Upper lobe of left lung (tissue), 6 donors: Measurements from ENCODE around the gene SDSL. TPM values are rescaled to one million over a fixed set of nuclear protein-coding genes. Genes with fewer than 3 reads are reported as not detected.

Experiments used
- ATAC-seq, 2 donors: fragments of 200-7000 bp; cut with Tn5 transposase; one replicate each; pipeline ENCODE4 v1.9.1; 2022; ENCODE audit warnings: mild to moderate bottlenecking in 2 of 2, moderate library complexity in 2 of 2; ENCODE audit not compliant: low FRiP score in 2 of 2
- DNase-seq, 2 donors: peaks; one replicate each; pipeline ENCODE4 v3.0.0-alpha.2; 2019 to 2020
- H3K27ac ChIP-seq, 4 donors: fragments of 200-600 bp; sonication (generic); one replicate each; pipeline ENCODE4 v1.5.1; 2016 to 2019
- H3K27me3 ChIP-seq, 4 donors: fragments of 200-600 bp; sonication (generic); one replicate each; pipeline ENCODE4 v1.5.1; 2017 to 2019
- H3K36me3 ChIP-seq, 4 donors: fragments of 200-600 bp; sonication (generic); one replicate each; pipeline ENCODE4 v1.5.1; 2016 to 2019
- H3K4me1 ChIP-seq, 4 donors: fragments of 200-600 bp; sonication (generic); one replicate each; pipeline ENCODE4 v1.5.1; 2018 to 2019
- H3K4me3 ChIP-seq, 4 donors: fragments of 200-600 bp; sonication (generic); one replicate each; pipeline ENCODE4 v1.5.1; 2017 to 2019; ENCODE audit warnings: mild to moderate bottlenecking in 2 of 4, moderate library complexity in 1 of 4
- H3K9me3 ChIP-seq, 4 donors: fragments of 200-600 bp; sonication (generic); one replicate each; pipeline ENCODE4 v1.5.1; 2018 to 2019
- EP300 ChIP-seq, 4 donors: sonication (generic); formaldehyde crosslinking; IDR thresholded peaks; one replicate each; pipeline ENCODE4 v1.5.1; 2017; ENCODE audit warnings: antibody characterized with exemption in 4 of 4, control low read depth in 2 of 4
- POLR2A ChIP-seq, 4 donors: fragments of 450-650 bp; IDR thresholded peaks; one replicate each; pipeline ENCODE4 v1.5.1; 2016 to 2017; ENCODE audit warnings: antibody characterized with exemption in 4 of 4, mild to moderate bottlenecking in 2 of 4
- POLR2AphosphoS5 ChIP-seq, 2 donors: sonication (generic); formaldehyde crosslinking; IDR thresholded peaks; one replicate each; pipeline ENCODE4 v1.5.1; 2017; ENCODE audit warnings: antibody characterized with exemption in 2 of 2
- WGBS, 2 donors: methylation state at CpG; one replicate each; pipeline ENCODE4 v1.1.5; 2017 to 2018; 5-methylcytosine and 5-hydroxymethylcytosine counted together
- total RNA-seq, 6 donors: library from RNA; depleted of rRNA in 4 of 6; stranded (reverse); fragments of >200 nt in 4 of 6; gene quantifications; one replicate each; pipeline versions ENCODE4 v1.1.0 to v1.2.1, GENCODE V29; 2016 to 2021
- TF ChIP-seq, protein P1 (sequence below), 6 experiments: fragments of 450-650 bp in 4 of 6; fragments of 200-600 bp in 2 of 6; sonication (generic) in 2 of 6; IDR thresholded peaks; one replicate each; pipeline ENCODE4 v1.5.1; 2016 to 2019; ENCODE audit warnings: antibody characterized with exemption in 6 of 6
- donor health status: DM: no; HTN: no; CAD: no; lungs with moderate emphysema.
- donor health status: DM: no; HTN: yes; CAD: no; lungs with severe emphysema.

Gene SDSL
- total RNA-seq, 6 donors from 2014 or later: 1.1 to 26.9 (median 9.1) TPM

DNA sequence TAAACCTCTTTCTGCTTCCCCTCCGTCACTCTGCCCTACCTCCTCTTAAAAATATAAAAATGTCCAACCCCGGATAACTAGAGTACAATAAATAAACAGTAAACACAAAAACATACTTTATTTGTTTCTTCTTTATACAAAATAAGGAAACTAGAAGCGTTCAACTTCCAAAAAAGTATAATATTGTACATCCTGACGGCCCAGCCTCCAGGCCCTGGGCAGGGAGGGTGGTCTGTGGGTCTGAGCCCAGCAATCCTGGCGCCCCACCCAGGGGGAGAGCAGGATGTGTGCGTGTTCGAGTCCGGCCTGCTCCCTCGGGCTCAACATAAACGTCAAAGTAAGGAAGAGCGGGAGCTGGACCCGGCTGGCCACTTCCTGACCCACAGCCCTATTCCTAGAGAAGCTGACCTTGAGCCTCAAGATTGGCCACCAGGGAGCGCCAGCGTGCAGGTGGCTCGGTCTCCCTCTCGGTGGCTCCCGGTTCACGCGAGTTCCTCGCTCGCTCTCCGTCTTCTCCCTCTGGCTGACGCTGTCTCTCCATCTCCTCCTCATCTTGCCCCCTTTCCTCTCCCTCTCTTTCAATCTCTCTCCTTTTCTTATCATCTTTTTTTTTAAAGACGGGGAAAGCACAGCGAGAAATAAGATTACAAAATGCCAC, 40.1 kb downstream of the SDSL start:
- WGBS, 2 donors: 10 to 12% methylated on average over 21 to 25 of the region's 25 CpGs
- H3K27me3 ChIP-seq: peaks cover 0 to 50% (median 29%) of the 10 kb centered on the region in 4 donors
- H3K4me3 ChIP-seq: peak overlapping the region in 3 of 4 donors; percentile 6 to 25 (median 18)
- H3K27ac ChIP-seq: no peak overlapping the region
- no peaks in the 10 kb centered on the region for H3K9me3 ChIP-seq
- no peak for TF ChIP-seq EP300 (IDR thresholded peaks at IDR 0.05)
- TF ChIP-seq, protein P1, sequence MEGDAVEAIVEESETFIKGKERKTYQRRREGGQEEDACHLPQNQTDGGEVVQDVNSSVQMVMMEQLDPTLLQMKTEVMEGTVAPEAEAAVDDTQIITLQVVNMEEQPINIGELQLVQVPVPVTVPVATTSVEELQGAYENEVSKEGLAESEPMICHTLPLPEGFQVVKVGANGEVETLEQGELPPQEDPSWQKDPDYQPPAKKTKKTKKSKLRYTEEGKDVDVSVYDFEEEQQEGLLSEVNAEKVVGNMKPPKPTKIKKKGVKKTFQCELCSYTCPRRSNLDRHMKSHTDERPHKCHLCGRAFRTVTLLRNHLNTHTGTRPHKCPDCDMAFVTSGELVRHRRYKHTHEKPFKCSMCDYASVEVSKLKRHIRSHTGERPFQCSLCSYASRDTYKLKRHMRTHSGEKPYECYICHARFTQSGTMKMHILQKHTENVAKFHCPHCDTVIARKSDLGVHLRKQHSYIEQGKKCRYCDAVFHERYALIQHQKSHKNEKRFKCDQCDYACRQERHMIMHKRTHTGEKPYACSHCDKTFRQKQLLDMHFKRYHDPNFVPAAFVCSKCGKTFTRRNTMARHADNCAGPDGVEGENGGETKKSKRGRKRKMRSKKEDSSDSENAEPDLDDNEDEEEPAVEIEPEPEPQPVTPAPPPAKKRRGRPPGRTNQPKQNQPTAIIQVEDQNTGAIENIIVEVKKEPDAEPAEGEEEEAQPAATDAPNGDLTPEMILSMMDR (IDR thresholded peaks at IDR 0.05): peak; percentile 45 to 77 (median 70)
- ATAC-seq: peak; percentile 74 to 87
- peaks cover 18 to 42% (median 33%) of the 10 kb centered on the region in 4 donors for H3K4me1 ChIP-seq
- H3K36me3 ChIP-seq: no peaks in the 10 kb centered on the region
- peak; percentile 78 to 88 for DNase-seq

DNA sequence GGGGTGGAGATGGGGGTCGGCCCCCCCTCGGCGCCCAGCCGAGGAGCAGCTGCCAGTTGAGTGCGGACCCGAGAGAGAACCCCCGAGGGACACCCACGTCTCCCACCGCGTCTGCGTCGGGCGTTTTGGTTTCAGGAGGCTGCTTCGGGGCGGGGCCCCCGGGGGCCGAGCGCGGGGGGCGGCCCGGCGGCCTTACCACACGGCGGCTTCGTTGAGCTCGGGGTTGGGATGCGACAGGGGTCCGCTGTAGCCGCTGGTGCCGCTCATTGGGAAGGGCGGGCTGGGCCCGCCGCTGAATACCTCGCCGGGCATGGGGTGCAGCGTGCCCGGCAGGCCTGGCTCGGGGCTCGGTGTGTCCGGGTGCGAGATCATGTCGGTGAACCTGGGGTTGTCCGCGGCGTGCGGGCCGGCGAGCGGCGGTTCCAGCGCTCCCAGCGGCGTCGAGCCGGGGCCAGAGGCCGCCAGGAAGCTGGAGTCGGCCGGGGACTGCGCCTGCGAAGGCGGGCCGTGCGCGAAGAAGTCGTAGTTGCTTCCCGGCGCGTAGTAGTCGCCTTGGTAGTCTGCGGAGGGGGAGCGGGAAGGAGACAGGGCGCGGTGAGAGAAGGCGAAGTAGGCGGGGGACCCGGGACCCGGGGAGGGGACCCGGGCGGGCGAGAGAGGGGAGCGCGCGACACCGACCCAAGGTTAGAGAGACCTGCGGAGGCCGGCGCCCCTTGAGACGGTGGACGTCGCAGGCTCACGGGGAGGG, 41.0 kb downstream of the SDSL start:
- WGBS, 2 donors: 3% methylated on average over 18 to 50 of the region's 91 CpGs
- Histone ChIP-seq H3K27me3 (peaks cover 0 to 59% (median 33%) of the 10 kb centered on the region in 4 donors), H3K36me3 (no peaks in the 10 kb centered on the region), H3K9me3 (no peaks in the 10 kb centered on the region), H3K4me3 (peak overlapping the region in 3 of 4 donors; percentile 6 to 25 (median 18)), H3K4me1 (peaks cover 27 to 52% (median 38%) of the 10 kb centered on the region in 4 donors), H3K27ac (no peak overlapping the region)
- TF ChIP-seq EP300 (IDR thresholded peaks at IDR 0.05) (no peak), POLR2AphosphoS5 (IDR thresholded peaks at IDR 0.05) (no peak), POLR2A (IDR thresholded peaks at IDR 0.05) (no peak)
- TF ChIP-seq, protein P1 (IDR thresholded peaks at IDR 0.05): no peak
- peak in 1 of 2 donors; percentile 82 for DNase-seq
- peak in 1 of 2 donors; percentile 2 for ATAC-seq

DNA sequence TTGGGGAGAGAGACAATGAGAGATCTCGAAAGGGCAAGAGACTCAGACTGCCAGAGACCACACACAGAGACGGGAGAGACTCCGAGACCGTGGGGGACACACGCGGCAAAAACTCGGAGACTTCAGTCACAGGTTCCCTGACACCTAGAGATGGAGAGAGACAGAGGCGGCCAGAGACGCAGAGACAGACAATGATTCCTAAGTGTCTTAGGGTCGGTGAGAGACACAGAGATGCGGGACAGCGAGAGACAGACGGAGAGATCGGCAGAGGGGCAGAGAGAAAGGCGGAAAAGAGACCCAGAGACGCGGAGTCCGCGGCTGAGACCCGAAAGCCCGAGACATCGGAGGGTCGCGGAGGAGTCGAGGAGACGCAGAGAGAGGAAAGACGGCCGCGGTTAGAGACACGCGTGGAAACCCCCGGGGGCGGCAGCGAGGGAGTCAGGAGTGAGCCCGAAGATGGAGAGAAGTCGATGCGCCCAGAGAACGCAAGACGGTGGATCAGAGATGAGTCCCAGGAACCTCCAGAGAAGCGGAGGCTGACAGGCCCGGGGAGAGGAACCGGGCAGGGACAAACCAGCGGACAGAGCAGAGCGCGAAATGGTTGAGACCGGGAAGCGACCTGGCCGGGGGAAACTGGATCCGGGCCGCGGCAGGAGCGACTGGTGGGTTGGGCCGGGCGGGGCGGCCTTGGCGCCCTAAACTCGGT, 41.7 kb downstream of the SDSL start:
- TF ChIP-seq EP300 (IDR thresholded peaks at IDR 0.05) (no peak), POLR2A (IDR thresholded peaks at IDR 0.05) (no peak), POLR2AphosphoS5 (IDR thresholded peaks at IDR 0.05) (no peak)
- TF ChIP-seq, protein P1 (IDR thresholded peaks at IDR 0.05): no peak
- WGBS, 2 donors: 3 to 6% methylated on average over 43 to 49 of the region's 57 CpGs
- Histone ChIP-seq H3K36me3 (no peaks in the 10 kb centered on the region), H3K4me3 (peak overlapping the region in 1 of 4 donors; percentile 25), H3K27ac (no peak overlapping the region), H3K27me3 (peaks cover 0 to 66% (median 37%) of the 10 kb centered on the region in 4 donors), H3K4me1 (peaks cover 28 to 56% (median 39%) of the 10 kb centered on the region in 4 donors), H3K9me3 (no peaks in the 10 kb centered on the region)
- peak in 1 of 2 donors; percentile 74 for DNase-seq
- no peak for ATAC-seq

DNA sequence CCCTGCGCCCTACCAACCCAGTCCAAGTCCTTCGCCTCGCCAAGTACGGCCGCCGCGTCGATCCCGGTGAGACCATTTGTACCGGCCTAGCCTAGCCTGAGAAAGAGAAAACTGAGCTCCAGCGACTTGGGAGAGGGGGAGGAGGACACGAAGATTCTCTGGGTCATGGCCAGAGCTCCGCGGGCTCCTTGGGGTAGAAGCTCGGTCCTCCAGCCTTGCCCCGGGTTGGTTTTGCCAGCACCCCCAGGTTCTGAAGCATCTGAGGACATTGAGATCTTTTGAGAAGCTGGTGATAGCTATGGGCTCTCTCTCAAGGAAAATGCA, 42.2 kb downstream of the SDSL start:
- H3K27me3 ChIP-seq: peaks cover 0 to 72% (median 39%) of the 10 kb centered on the region in 4 donors
- TF ChIP-seq EP300 (IDR thresholded peaks at IDR 0.05) (no peak), POLR2AphosphoS5 (IDR thresholded peaks at IDR 0.05) (no peak), POLR2A (IDR thresholded peaks at IDR 0.05) (no peak)
- TF ChIP-seq, protein P1 (IDR thresholded peaks at IDR 0.05): no peak
- whole genome bisulfite sequencing, 2 donors: 0 to 2% methylated on average over 1 to 15 of the region's 16 CpGs
- DNase-seq: no peak
- H3K27ac ChIP-seq: no peak overlapping the region
- no peaks in the 10 kb centered on the region for H3K9me3 ChIP-seq
- ATAC-seq: no peak
- peaks cover 28 to 56% (median 39%) of the 10 kb centered on the region in 4 donors for H3K4me1 ChIP-seq
- H3K4me3 ChIP-seq: peak overlapping the region in 1 of 4 donors; percentile 4
- H3K36me3 ChIP-seq: no peaks in the 10 kb centered on the region
